NCI-H748 (cell line): Measurements from ENCODE around the gene CCDC68.

Source experiments
- DNase-seq: peaks from one replicate; lab custom pipeline; 2025; ENCODE audit not compliant: unreplicated experiment; lab: John Stamatoyannopoulos, UW

The CCDC68 gene

GRCh38 chr18:54923339-54923956, 35.8 kb downstream of the CCDC68 start:
- no peak for DNase-seq

- DNase-seq: no peak
Measured at GRCh38 chr18:54919412-54919811, 39.8 kb downstream of the CCDC68 start.

DNA sequence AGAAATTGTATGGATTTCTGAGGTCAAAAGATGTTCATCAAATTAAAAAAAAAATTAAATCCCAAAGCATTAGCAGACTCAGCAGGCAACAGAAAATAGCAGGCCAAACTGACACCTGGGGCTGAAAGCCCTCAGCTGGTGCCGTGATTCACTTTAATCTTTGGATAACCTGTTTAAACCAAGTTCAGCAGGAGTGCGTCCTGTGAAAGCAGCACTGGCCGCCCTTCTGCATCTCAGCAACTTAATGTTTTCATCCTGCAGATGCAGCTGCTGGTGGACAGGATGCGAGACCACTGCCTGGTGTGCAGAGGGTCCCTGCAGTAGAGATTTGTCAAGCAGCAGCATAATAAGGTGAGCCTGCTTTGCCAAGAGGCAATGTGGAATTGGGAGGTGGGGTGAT, 41.2 kb downstream of the CCDC68 start:
- DNase-seq: no peak

- DNase-seq: no peak
Measured at GRCh38 chr18:54916507-54916906, 42.8 kb downstream of the CCDC68 start.

DNA sequence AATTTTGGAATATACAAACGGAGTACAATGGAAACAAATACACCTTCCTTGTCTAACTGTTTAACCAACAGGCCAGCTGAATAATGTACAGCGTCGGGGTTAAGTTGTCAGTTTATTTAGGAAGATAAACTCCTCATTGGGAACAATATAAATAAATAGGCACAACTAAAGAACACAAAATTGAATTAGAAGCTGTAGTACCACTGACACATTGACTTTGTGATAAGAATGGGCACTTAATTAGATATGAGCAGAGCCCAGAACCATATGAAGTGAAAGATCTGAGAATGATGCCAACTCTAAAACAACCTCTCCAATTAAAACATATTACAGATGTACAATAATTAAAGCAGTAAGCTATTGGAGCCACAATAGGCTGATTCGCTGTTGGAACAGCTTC, 44.4 kb downstream of the CCDC68 start:
- DNase-seq: no peak

DNA sequence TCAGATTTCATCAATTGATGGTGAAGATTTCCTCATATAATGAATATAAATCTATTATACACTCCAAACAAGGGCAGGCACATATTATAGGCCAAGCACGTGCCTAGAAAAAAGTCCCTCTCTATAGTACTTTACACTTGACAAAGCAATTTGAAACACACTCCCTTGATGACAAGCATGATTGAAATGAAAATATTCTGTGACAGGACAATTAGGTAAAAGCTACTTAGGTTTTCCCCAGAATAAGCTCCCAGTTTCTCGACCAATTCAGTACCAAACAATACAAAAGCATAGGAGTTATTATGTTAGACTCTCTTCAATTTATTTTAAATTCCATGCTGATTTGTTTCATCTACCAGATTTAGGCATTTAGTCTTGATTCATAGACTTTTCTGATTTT, 47.7 kb downstream of the CCDC68 start:
- DNase-seq: no peak

GRCh38 chr18:54910161-54910919, 48.9 kb downstream of the CCDC68 start:
- DNase-seq: no peak

DNA sequence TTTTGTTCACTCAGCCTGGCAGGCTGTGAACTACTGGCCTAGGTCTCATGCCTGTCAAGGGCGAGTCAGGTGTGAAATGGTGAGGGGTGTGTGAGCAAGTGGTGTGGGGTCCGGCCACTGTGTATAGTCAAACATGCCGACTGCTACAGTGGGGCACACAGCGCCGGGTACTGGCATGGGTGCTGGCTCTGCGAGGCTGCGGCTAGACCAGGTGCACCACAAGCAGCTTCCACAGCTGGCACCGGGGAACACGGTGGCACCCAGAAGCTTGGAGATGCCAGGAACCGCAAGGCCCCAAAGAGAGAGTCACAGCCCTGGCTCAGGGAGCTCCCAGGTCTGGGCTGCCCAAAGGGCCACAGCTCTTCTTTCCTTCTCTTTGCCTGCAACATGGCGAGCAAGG, 49.7 kb downstream of the CCDC68 start:
- no peak for DNase-seq

- DNase-seq: no peak
Measured at GRCh38 chr18:54906331-54907185, 52.7 kb downstream of the CCDC68 start.

DNA sequence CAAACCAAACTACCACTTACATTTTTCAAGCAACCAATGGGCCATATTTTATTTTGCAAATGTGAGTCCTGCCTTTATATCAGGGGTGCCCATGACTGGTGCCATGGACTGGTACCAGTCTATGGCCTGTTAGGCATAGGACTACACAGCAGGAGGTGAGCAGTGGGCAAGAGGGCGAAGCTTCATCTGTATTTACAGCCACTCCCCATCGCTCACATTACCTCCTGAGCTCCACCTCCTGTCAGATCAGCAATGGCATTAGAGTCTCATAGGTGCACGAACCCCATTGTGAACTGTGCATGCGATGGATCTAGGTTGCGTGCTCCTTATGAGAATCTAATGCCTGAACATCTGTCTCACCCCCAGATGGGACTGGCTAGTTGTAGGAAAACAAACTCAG, 53.6 kb downstream of the CCDC68 start:
- DNase-seq: no peak

DNA sequence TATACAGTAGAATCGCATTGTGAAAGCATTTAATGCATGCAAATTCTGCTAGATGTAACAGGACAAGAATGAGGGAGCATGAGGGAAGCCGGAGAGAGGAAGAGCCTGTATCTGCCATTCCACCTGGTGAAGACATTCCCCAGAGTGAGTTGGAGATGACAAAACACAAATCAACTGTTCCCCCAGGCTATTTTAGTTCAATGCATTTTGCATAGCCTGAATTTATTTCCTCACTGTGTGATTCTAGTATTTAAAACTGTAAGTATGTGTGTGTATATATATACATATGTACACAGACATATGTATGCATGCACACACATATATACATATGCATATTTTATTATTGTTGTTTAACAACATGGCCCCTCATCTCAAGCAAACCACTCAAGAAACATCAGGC, 54.7 kb downstream of the CCDC68 start:
- DNase-seq: no peak

DNA sequence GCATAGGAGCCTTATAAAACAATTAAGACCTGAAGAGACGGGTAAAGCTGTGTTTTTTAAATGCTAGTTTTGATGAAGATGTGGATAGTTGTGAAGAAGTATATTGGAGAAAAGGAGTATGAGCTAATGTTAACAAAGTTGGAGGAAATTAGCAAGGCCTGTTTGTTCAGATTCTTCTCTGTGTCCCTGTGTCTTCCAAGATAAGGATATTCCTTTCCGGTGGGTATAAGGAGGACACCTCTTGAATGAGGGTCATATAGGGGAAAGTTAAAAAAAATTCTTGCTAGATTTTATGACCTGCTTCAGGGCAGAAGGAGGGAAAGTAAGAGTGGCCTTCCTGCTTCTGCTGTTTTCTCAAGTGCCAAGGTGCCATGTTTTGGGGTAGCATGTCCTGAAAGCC, 59.0 kb downstream of the CCDC68 start:
- DNase-seq: no peak

DNA sequence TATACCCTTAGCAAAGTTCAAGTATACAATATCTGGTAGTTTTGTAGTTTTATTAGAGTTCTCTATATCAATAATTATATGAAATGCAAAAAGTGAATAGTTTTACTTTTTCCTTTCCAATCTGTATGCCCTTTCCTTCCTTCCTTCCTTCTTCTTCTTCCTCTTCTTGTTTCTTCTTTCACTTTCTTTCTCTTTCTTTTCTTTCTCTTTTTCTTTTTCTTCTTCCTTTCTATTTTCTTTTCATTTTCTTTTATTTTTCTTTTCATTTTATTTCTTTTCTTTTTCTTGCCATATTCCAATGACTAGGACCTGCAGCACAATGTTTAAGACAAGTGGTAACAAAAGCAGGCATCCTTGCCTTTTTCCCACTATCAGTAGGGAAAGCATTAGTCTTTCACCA, 59.8 kb downstream of the CCDC68 start:
- no peak for DNase-seq

- no peak for DNase-seq
Measured at GRCh38 chr18:54888933-54889332, 70.3 kb downstream of the CCDC68 start.

DNA sequence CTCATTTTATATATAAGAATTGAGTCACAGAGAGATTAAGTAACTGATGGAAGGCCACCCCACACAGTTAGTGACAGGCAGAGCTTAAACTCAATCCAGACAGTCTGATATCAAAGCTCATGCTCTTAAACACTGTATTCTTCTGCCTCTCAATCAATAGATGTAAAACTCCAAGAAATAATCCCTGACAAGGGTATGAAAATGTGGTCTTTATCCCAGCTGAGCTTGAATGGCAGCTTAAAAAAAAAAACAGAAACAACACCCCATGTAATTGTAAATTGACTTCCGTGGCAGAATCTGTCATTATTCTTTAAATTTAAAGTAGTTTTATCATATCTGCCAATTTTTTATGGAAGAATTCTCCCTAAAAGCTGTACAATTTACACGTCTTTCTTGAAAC, 70.9 kb downstream of the CCDC68 start:
- no peak for DNase-seq

DNA sequence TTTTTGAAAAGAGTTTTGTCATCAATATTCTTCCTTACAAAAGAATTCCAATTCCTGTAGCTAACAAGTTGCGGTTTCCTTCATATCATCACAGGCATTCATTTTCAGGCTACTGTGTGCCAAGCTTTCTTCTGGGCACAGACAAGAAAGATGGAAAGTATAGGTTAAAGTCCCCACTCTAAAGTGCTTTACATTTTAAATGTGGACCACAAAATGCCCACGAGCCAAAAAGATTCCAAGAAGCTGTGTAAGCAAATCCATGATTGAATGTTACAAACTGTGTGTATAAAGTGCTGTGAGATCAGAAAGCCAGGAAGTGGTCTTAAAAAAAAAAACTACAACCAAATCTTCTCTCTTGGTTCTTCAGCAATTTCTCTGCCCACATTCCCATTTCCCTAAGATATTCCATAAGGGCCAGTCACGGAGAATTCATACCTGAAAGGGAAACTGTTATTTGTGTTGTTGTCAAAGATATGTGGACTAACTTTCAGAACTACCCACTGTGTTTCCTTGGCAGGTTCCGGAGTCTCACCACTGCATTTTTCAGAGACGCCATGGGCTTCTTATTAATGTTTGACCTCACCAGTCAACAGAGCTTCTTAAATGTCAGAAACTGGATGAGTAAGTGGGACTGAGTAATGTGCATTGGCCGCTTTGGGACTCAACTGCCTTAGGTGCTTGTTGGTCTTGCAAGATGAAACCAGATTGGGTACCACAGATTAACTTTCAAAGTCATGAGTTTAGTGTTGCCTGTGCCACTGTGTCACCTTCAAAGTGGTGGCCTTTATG, 75.3 kb downstream of the CCDC68 start:
- DNase-seq: no peak

DNA sequence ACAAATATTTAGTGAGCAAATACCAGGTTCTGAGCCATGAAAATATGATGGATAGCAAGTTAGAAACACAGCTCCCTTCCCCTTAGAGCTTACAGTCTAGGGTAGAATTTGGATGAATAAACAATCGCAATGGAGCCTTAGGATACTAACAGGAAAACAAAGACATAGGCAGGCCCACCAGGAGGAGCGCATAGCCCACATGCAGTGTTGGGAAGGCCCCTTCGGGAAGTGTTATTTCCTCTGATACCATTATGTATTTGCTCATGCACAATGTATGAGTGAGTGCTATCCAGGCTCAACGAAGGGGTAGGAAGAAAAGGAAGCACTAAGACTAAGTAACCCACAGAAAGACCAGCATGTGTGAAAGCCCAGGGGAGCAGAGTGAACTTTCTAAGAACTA, 76.9 kb downstream of the CCDC68 start:
- DNase-seq: no peak

GRCh38 chr18:54881229-54881768, 78.0 kb downstream of the CCDC68 start:
- DNase-seq: no peak

DNA sequence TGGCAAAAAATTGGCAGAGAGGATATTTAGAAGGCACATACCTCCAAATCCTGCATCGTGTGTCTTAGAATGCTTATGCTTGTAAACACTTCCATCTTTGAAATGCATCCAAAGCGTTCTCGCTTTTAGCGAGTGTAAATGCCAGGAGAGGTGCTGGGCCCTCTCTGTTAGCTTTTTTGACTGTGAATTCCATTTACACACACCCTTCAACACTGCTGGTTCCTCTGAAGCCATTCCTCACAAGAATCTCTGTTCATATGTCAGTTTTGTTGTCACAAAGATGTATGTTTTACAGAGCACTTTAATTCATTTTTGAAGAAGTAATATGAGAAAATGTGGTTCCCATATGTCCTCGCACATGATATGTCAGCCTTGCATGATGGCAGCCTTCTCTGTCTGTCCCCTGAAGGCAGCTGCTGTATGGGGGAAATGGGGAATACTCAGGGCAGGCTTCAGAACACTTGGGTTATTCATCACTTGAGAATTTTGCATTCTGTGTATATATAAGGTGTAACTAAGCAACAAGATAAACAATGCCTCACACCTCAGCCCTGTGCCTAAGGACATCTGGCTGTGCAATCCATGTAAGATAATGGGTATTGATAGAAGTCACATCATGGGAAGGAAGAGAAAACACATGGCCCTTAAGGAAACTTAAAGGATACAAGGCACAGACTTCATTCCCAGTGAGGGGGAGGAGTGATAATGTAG, 78.7 kb downstream of the CCDC68 start:
- DNase-seq: peak; percentile 16

DNA sequence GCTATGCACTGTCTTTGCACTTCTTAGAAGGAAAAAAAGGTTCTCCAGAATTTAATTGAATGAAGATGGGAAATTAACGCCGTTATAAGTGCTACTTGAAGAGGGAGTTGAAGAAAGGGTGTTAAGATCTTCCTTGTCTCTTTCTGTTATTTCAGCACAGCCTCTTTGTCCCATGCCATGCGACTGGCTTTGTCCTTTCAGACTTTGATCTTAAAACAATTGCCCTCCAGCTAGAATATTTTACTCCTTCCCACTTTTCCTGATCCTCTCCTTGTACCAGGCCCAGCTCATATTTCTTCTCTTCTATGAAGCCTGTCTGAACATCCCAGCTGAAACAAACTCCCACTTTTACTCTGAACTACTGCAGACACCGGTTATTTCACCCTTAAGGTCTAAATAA, 79.6 kb downstream of the CCDC68 start:
- DNase-seq: no peak
